ENCODE data around the gene TCF7L2. TPM values are rescaled to one million over a fixed set of nuclear protein-coding genes. Genes with fewer than 3 reads are reported as not detected.

Gene TCF7L2
- total RNA-seq, 1 donor from 2014 or later: 49.3 TPM

DNA sequence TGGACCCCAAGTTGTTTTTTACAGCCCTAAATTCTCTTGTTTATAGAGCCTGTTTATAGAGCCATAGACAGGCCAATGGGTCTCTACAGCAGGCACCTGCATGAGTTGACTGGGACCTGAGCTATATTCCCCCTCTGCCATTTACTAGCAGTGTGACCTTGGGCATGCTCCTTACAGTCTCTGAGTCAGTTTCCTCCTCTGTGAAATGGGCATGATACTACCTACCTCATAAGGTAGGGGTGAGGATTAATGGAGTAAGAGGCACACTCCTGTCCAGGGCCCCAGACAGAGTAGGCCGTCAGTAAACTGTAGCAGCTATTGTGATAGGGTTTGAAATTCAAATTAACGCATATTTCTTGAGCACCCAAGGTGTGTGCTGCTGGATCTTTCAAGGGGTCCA is 138.1 kb downstream of the TCF7L2 start:
- peaks cover 6% of the 10 kb centered on the region for H3K27me3 Mint-ChIP-seq (ENCODE audit: unreplicated experiment)
- H3K4me1 Mint-ChIP-seq (ENCODE audit: unreplicated experiment): peaks cover 24% of the 10 kb centered on the region
- H3K9me3 Mint-ChIP-seq (ENCODE audit: unreplicated experiment): no peaks in the 10 kb centered on the region
- H3K36me3 Mint-ChIP-seq (ENCODE audit: low read depth, unreplicated experiment): peaks cover 8% of the 10 kb centered on the region
- TF ChIP-seq, protein P1, sequence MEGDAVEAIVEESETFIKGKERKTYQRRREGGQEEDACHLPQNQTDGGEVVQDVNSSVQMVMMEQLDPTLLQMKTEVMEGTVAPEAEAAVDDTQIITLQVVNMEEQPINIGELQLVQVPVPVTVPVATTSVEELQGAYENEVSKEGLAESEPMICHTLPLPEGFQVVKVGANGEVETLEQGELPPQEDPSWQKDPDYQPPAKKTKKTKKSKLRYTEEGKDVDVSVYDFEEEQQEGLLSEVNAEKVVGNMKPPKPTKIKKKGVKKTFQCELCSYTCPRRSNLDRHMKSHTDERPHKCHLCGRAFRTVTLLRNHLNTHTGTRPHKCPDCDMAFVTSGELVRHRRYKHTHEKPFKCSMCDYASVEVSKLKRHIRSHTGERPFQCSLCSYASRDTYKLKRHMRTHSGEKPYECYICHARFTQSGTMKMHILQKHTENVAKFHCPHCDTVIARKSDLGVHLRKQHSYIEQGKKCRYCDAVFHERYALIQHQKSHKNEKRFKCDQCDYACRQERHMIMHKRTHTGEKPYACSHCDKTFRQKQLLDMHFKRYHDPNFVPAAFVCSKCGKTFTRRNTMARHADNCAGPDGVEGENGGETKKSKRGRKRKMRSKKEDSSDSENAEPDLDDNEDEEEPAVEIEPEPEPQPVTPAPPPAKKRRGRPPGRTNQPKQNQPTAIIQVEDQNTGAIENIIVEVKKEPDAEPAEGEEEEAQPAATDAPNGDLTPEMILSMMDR (IDR thresholded peaks at IDR 0.05; ENCODE audit: unreplicated experiment): no peak
- no peak overlapping the region for H3K27ac Mint-ChIP-seq (ENCODE audit: unreplicated experiment)
- H3K4me3 Mint-ChIP-seq (ENCODE audit: unreplicated experiment): no peak overlapping the region
- DNase-seq (ENCODE audit: low spot score): no peak

GRCh38 chr10:113089551-113089950 is 139.5 kb downstream of the TCF7L2 start:
- peaks cover 16% of the 10 kb centered on the region for H3K36me3 Mint-ChIP-seq (ENCODE audit: low read depth, unreplicated experiment)
- TF ChIP-seq, protein P1 (IDR thresholded peaks at IDR 0.05; ENCODE audit: unreplicated experiment): no peak
- no peak for DNase-seq (ENCODE audit: low spot score)
- H3K4me1 Mint-ChIP-seq (ENCODE audit: unreplicated experiment): peaks cover 36% of the 10 kb centered on the region
- no peak overlapping the region for H3K27ac Mint-ChIP-seq (ENCODE audit: unreplicated experiment)
- no peaks in the 10 kb centered on the region for H3K9me3 Mint-ChIP-seq (ENCODE audit: unreplicated experiment)
- no peak overlapping the region for H3K4me3 Mint-ChIP-seq (ENCODE audit: unreplicated experiment)
- peaks cover 5% of the 10 kb centered on the region for H3K27me3 Mint-ChIP-seq (ENCODE audit: unreplicated experiment)

DNA sequence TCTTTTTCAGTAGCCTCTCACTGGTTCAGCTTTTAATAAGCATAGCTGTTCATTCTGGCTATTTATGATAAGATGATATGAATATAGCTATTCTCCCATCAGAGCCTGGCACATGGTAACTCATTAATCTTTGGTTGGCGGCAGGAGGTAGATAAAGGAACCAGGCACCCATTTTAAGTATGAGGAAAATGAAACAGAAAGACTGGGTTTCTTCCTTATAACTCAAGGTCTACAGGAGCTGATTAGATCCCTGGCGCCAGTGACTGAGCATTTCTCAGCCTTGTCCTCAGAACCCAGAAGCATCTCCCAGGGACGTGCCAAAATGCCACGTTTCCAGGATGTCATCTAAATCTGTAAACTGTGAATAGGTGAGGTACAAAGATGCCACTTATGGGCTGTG is 141.9 kb downstream of the TCF7L2 start:
- H3K4me3 Mint-ChIP-seq (ENCODE audit: unreplicated experiment): no peak overlapping the region
- peaks cover 30% of the 10 kb centered on the region for H3K36me3 Mint-ChIP-seq (ENCODE audit: low read depth, unreplicated experiment)
- H3K9me3 Mint-ChIP-seq (ENCODE audit: unreplicated experiment): no peaks in the 10 kb centered on the region
- TF ChIP-seq, protein P1 (IDR thresholded peaks at IDR 0.05; ENCODE audit: unreplicated experiment): no peak
- peaks cover 4% of the 10 kb centered on the region for H3K27me3 Mint-ChIP-seq (ENCODE audit: unreplicated experiment)
- H3K27ac Mint-ChIP-seq (ENCODE audit: unreplicated experiment): no peak overlapping the region
- no peak for DNase-seq (ENCODE audit: low spot score)
- peaks cover 40% of the 10 kb centered on the region for H3K4me1 Mint-ChIP-seq (ENCODE audit: unreplicated experiment)

DNA sequence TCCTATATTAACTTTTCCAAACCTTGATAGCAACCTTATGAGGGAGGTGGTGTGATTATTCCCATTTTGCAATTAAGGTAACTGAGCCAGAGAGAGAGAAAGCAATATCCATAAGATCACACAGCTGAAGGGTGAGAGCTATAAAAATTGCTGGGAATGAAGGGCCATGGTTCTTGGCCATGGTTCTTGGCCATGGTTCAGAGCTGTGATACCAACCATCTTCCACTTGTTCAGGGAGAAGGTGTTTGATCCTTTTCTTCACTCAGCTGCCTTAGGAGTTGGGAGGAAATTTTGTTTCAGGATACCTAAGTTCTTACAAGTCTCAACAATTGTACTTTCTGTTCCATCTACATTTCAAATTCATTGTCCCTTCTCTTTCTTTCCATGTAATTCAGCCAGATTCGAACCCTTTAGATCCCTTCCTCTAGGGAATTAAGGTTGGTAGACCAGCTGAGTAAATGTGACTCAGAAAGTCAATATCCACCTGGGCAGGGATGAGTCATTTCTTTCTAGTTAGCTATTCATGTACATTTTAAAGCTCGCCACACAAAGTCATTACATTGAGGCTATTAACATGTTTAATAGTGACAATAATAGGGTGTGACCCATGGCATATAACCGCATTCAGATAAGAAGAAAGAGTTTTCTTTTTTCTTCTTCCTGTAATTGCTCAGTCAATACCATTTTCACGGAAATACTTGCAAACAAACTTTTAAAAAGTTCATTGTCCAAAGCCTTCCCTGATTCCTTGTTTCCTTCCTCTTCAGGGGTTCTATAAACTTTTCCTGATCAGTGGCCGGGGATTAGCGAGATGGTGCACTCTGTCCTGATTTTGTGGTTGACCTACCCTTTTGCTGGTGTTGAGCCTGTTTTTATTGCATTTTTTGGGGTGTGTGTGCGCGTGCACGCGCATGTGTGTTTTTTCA is 143.4 kb downstream of the TCF7L2 start:
- DNase-seq (ENCODE audit: low spot score): no peak
- Mint-ChIP-seq H3K36me3 (ENCODE audit: low read depth, unreplicated experiment) (peaks cover 30% of the 10 kb centered on the region), H3K27me3 (ENCODE audit: unreplicated experiment) (peaks cover 3% of the 10 kb centered on the region), H3K27ac (ENCODE audit: unreplicated experiment) (peak overlapping the region; percentile 59), H3K4me3 (ENCODE audit: unreplicated experiment) (peak overlapping the region; percentile 18), H3K4me1 (ENCODE audit: unreplicated experiment) (peaks cover 30% of the 10 kb centered on the region), H3K9me3 (ENCODE audit: unreplicated experiment) (no peaks in the 10 kb centered on the region)
- TF ChIP-seq, protein P1 (IDR thresholded peaks at IDR 0.05; ENCODE audit: unreplicated experiment): no peak

GRCh38 chr10:113094114-113094486 is 144.1 kb downstream of the TCF7L2 start:
- peak overlapping the region; percentile 59 for H3K27ac Mint-ChIP-seq (ENCODE audit: unreplicated experiment)
- TF ChIP-seq, protein P1 (IDR thresholded peaks at IDR 0.05; ENCODE audit: unreplicated experiment): no peak
- H3K4me3 Mint-ChIP-seq (ENCODE audit: unreplicated experiment): no peak overlapping the region
- H3K36me3 Mint-ChIP-seq (ENCODE audit: low read depth, unreplicated experiment): peaks cover 30% of the 10 kb centered on the region
- no peaks in the 10 kb centered on the region for H3K9me3 Mint-ChIP-seq (ENCODE audit: unreplicated experiment)
- peaks cover 35% of the 10 kb centered on the region for H3K4me1 Mint-ChIP-seq (ENCODE audit: unreplicated experiment)
- H3K27me3 Mint-ChIP-seq (ENCODE audit: unreplicated experiment): peaks cover 3% of the 10 kb centered on the region
- no peak for DNase-seq (ENCODE audit: low spot score)
